Posterior cingulate gyrus (tissue), 11 donors: Measurements from ENCODE around the gene TMEM25.
"Not testable (repeated sequence)": the region's sequence is repeated elsewhere in the genome, so short reads cannot be mapped to it uniquely, and the experiment has no call there.

Experiments used
- DNase-seq, 10 donors: peaks; one replicate each; pipeline versions ENCODE4 v3.0.0 to v3.0.0-alpha.2; 2020 to 2021; ENCODE audit warnings: mixed read lengths in 3 of 10
- intact Hi-C: fragments of 100-400 bp; cut with DNase I; formaldehyde crosslinking; loops from one replicate; pipeline ENCODE4 v1.15.1; 2023

TMEM25 gene

DNA sequence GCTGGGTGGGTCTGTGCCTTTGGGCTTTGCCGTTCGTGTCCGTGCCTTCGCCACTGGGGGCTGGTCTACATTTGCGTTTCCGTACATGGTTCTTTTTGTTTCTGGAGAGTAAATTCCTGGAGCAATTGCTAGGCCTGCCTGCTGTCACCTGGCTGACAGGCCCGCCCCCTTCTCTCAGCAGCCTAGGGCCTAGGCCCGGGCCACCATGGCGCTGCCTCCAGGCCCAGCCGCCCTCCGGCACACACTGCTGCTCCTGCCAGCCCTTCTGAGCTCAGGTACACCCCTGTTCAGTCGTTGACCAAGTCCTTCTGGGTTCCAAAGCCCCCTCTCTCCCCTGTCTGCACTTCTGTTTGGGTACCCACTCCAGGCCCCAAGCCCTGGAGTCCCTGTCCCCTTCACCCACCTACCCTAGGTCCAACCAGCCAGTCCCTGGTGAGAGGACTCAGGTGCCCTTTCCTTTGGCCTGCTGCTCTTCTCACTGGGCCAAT lies 649 bp downstream of the TMEM25 start:
- DNase-seq: peak in 7 of 10 donors; percentile 25 to 88 (median 45)
- intact Hi-C loops: no loop called here

DNA sequence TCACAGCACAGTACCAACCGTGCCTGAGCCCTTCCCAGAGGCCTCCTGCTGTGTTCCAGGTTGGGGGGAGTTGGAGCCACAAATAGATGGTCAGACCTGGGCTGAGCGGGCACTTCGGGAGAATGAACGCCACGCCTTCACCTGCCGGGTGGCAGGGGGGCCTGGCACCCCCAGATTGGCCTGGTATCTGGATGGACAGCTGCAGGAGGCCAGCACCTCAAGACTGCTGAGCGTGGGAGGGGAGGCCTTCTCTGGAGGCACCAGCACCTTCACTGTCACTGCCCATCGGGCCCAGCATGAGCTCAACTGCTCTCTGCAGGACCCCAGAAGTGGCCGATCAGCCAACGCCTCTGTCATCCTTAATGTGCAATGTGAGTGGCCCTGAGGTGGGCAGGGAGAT lies 1.1 kb downstream of the TMEM25 start:
- DNase-seq: no peak
- intact Hi-C loops: no loop called here

DNA sequence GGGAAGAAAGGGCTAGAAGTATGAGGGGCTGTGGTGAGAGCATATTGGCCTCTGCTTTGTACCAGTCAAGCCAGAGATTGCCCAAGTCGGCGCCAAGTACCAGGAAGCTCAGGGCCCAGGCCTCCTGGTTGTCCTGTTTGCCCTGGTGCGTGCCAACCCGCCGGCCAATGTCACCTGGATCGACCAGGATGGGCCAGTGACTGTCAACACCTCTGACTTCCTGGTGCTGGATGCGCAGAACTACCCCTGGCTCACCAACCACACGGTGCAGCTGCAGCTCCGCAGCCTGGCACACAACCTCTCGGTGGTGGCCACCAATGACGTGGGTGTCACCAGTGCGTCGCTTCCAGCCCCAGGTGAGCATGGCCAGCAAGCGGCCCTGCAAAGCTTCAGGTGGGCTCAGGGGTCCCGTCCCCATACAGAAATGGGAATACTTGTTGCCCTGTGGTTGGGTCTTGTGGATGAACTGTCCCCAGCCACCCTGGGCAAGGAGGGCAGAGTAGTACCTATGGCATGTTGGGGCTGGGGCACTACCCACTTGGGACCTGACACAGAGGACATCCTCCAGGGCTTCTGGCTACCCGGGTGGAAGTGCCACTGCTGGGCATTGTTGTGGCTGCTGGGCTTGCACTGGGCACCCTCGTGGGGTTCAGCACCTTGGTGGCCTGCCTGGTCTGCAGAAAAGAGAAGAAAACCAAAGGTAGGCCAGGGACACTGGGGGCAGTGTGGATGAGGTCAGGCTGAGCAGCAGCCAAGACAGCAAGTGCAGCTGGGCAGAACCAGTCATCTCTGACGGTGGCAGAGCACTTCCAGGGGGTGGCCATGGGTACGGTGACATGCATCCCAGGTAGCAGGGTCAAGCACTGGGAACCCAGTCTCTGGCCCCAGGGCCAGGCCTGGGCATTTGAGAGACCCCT lies 2.1 kb downstream of the TMEM25 start:
- peak in 1 of 10 donors; percentile 65 for DNase-seq
- intact Hi-C loops: no loop called here

DNA sequence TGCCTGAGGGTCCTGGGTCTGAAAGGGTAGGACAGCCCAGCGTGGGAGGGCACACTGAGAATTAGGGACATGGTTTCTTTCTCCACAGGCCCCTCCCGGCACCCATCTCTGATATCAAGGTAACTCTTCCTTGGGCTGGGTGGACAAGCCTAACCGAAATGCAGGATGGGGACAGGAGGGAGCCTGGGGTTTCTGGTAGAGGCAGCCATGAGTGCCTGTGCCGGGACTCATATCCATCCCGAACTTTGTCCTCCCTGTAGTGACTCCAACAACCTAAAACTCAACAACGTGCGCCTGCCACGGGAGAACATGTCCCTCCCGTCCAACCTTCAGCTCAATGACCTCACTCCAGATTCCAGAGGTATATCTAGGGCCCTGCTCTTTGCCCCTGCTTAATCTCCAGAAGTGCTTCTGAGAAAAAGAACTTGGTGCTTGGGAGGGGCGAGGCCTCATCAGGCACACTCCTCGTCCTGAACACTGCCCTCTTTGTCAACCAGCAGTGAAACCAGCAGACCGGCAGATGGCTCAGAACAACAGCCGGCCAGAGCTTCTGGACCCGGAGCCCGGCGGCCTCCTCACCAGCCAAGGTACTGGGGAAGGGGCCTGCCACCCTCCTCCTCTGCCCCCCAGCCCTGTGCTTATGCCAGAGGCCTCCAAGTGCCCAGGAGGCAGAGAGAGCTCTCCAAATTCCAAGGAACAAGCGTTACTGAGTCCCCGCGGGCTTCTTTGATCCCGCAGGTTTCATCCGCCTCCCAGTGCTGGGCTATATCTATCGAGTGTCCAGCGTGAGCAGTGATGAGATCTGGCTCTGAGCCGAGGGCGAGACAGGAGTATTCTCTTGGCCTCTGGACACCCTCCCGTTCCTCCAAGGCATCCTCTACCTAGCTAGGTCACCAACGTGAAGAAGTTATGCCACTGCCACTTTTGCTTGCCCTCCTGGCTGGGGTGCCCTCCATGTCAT lies 3.1 kb downstream of the TMEM25 start:
- intact Hi-C loops: loop anchor here (2.0 kb wide), 1 partner anchor 33 kb away; no protein-coding TSS in a partner anchor
- peak in 8 of 10 donors; percentile 18 to 91 (median 50) for DNase-seq

DNA sequence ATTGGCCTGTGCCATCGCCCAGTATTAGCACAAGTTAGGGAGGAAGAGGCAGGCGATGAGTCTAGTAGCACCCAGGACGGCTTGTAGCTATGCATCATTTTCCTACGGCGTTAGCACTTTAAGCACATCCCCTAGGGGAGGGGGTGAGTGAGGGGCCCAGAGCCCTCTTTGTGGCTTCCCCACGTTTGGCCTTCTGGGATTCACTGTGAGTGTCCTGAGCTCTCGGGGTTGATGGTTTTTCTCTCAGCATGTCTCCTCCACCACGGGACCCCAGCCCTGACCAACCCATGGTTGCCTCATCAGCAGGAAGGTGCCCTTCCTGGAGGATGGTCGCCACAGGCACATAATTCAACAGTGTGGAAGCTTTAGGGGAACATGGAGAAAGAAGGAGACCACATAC lies 4.3 kb downstream of the TMEM25 start:
- intact Hi-C loops: loop anchor here (2.0 kb wide), 1 partner anchor 32 kb away; no protein-coding TSS in a partner anchor
- no peak for DNase-seq

DNA sequence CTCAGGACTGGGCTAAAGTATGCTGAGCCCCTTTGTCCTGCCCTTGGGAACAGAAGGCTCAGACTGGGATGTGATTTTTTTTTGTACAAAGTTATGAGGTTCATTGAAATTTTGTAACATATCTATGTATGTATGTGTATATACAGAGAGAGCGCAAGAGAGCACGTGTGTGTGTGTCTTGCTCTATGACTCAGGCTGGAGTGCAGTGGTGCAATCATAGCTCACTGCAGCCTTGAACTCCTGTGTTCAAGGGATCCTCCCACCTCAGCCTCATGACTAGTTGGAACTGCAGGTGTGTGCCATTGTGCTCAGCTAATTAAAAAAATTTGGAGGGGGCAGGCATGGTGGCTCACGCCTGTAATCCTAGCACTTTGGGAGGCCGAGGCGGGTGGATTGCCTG lies 5.7 kb downstream of the TMEM25 start:
- no peak for DNase-seq
- intact Hi-C loops: no loop called here

DNA sequence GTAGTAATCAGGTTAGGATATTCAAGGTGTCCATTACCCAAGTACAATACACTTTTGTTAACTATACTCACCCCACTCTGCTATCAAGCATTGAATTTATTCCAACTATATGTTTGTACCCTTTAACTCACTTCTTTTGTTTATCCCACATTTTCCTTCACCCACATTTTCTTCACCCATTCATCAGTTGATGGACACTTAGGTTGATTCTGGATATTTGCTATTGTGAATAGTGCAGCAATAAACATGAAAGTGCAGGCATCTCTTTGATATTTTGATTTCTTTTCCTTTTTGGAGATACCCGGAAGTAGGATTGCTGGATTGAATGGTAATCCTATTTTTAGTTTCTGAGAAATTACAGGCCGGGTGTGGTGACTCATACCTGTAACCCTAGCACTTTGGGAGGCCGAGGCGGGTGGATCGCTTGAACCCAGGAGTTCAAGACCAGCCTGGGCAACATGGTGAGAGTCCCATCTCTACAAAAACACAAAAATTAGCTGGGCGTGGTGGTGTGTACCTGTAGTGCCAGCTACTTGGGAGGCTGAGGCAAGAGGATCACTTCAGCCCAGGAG lies 6.5 kb downstream of the TMEM25 start:
- intact Hi-C loops: no loop called here
- DNase-seq: peak in 1 of 10 donors; percentile 45

DNA sequence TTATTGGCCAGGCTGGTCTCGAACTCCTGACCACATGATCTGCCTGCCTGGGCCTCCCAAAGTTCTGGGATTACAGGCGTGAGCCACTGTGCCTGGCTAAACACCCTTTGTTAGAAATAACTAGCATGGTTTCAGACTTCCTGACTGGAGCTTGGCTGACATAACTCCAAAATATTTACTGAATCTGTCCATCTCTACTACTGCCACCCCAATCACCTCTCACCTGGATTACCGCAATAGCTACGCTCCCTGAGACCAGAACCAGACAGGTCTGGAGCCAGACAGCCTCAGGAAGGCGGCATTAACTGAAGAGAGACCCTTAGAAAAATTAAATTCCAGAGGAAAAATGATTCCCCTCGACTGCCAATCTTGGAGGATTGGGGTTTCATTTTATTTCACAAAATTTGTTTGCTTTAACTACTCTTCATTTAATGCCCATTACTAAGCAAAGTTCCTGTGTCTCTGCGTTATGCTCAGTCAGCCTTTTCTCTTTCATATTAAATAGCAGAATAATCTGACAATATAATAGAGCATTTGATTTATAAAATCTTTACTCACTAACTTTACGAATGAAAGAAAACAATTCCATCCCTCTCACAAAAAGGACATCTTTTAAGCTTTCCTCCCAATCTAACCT lies 13.1 kb downstream of the TMEM25 start:
- intact Hi-C loops: no loop called here
- DNase-seq: peak in 1 of 10 donors; percentile 5

DNA sequence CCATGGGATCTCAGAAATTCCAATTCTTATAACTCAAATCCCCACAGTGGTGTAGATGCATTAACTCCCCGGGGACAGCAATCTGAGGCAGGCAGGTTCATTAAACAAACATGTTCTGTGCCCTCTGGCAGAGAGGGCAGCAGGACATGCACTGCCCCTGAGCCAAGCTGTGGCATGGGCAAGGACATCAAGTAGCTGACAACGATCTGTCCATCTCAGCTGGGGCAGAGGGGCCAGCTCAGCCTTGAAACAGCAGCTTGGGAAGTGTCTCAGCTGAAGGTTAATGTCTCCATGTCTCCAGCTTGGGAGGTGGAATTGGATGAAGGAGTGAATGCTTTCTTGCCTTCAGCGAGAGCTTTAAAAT lies 13.6 kb downstream of the TMEM25 start:
- intact Hi-C loops: no loop called here
- DNase-seq: peak in 1 of 10 donors; percentile 50

DNA sequence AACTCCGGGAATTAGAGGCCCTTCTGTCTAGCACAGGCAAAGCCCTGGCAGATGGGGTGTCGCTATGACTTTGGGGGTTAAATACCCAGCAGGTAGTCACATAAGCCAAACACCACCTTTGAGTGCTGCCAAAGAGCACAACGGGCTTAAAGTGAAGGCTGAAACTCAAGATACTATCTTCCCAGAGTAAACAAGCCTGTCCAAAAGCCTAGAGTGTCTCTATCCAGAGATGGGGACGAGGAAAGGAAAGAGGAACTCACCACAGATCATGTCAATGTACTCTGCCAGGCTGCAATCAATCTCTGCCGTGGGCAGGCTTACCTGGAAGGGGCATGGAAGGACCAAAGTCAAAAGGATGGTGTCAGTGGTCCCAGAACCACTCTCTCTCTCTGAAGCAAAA lies 14.5 kb downstream of the TMEM25 start:
- intact Hi-C loops: no loop called here
- DNase-seq: no peak

DNA sequence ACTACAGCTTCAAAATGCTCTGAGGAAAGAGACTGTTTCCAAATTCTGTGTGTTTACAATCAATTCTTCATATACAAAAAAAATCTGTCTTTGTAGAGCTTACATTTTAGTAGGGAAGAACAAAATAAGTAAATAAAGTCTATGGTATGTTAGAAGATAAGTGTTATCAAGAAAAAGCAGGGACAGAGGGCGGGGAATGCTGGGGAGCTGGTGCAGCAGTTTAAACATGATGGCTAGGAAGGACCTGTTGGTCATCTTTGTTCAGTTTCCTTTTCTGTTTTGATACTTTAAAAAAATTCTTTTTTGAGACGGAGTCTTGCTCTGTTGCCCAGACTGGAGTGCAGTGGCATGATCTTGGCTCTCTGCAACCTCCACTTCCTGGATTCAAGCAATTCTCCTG lies 16.1 kb downstream of the TMEM25 start:
- intact Hi-C loops: no loop called here
- no peak for DNase-seq

DNA sequence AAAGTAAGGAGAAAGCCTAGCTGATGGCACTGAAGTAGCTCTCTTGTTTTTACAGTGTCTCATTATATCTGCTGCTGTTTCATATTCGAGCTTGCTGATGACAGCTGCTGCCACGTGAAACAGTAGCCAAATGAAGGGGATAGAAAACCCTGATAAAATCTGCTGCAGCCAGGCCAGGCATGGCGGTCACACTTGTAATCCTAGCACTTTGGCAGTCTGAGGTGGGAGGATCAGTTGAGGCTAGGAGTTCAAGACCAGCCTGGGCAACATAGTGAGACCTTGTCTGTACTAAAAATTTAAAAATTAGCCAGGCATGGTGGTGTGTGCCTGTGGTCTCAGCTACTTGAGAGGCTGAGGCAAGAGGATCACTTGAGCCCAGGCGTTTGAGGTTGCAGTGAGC lies 21.3 kb downstream of the TMEM25 start:
- intact Hi-C loops: no loop called here
- no peak for DNase-seq

DNA sequence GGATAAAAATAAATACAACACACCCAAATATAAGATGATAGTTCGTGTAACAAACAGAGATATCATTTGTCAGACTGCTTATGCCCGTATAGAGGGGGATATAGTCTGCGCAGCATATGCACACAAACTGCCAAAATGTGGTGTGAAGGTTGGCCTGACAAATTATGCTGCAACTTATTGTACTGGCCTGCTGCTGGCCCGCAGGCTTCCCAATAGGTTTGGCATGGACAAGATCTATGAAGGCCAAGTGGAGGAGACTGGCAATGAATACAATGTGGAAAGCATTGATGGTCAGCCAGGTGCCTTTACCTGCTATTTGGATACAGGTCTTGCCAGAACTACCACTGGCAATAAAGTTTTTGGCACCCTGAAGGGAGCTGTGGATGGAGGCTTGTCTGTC lies 29.8 kb downstream of the TMEM25 start:
- intact Hi-C loops: no loop called here
- no peak for DNase-seq

DNA sequence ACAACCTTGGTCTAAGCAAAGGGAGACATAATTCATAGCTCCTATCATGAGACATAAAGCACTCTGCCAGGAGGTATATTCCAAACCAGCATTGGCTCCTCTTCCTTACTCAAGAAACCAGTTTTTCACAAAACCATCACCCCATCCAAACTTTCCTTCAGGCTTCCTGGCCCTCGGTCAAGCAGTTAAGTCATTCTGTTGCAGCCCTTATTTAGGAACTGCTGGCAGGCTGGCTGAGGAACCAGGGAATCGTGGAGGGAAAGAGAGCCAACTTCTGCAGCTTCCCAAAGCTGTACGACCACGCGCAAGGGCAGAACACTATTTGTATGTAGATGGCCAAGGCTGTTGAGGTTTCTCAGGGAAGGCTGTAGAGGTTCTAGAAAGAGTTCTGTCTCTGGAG lies 34.1 kb downstream of the TMEM25 start:
- intact Hi-C loops: loop anchor here (5.0 kb wide), 1 partner anchor 418 kb away; no protein-coding TSS in a partner anchor
- DNase-seq: peak in 2 of 10 donors; percentile 12 to 20

DNA sequence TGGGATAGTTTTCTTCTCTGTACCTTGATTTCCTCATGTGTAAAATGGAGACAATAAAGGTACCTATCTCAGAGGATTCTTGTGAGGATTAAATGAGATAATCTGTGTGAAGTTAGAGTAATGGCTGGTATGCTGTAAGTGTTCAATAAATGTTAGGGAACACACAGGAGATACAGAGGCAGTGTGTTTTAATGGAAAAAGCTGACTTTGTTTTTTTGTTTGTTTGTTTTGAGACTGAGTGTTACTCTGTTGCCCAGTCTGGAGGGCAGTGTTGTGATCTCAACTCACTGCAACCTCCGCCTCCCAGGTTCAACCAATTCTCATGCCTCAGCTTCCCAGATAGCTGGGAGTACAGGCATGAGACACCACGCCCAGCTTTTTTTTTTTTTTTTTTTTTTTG lies 38.7 kb downstream of the TMEM25 start:
- DNase-seq: no peak
- intact Hi-C loops: loop anchor here (5.0 kb wide), 1 partner anchor 422 kb away; no protein-coding TSS in a partner anchor

DNA sequence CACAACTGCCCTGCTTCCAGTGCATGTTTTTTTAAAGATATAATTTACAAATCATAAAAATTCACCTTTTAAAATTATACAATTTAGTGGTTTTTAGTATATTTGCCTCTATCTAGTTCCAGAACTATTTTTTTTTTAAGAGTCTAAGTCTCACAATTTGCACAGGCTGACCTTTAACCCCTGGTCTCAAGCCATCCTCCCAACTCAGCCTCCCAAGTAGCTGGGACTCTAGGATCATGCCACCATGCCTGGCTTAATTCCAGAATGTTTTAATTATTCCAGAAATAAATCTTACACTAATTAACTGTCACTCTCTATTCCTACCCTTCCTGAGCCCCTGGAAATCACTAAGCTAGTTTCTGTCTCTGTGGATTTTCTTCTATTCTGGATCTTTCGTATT lies 39.8 kb downstream of the TMEM25 start:
- no peak for DNase-seq
- intact Hi-C loops: no loop called here

DNA sequence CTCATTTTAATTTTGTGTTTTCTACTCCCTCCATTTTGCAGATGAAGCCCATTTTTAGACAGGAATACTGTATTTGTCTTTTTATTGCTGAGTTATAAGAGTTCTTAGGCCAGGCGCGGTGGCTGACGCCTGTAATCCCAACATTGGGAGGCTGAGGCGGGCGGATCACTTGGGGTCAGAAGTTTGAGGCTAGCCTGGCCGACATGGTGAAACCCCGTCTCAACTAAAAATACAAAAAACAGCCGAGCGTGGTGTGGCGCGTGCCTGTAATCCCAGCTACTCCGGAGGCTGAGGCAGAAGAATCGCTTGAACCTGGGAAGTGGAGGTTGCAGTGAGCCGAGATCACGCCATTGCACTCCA lies 40.7 kb downstream of the TMEM25 start:
- intact Hi-C loops: not testable (repeated sequence)

DNA sequence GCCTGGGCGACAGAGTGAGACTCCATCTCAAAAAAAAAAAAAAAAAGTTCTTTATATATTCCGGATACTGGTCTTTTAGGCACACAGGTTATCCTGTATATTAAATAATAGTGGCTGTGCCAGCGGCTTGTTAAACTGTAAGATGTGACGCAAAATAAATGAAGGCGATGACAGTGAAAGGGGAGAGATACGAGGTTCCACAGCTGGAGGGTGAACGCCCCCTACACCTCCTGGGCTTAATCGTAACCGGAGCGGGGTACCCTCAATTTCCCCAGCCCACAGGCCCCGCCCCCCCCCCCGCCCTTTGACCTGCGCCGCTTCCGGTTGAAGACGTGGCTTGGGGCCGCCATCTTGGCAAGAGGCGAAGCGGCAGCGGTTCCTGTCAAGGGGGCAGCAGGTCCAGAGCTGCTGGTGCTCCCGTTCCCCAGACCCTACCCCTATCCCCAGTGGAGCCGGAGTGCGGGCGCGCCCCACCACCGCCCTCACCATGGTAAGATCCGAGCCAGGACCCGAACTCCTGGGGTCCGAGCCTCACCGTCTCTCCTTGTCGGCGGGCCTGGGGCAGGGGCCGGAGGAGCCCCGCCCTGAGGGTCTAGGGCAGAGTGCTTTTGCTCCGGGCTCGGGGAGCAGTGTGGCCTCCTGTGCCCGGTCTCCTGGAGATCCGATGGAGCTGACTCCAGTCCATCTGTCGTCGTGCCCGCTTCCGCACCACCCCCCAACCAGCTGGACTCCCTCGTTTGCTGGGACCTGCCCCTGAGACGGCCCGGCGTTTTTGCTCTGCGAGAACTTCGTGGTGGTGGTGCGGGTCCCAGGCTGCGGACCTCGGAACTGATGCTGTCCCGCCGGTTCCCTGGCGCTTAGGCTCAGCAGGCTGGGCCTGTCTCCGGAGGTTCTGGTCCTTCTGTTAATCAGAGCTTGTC lies 41.3 kb downstream of the TMEM25 start, which contains the start of gene ARCN1:
Gene ARCN1, plus strand, starts transcription at position 349 of the 920 bp plus-strand sequence. Its CDS starts 139 bp downstream, at position 488.
- DNase-seq: peak; percentile 49 to 96 (median 76)
- intact Hi-C loops: no loop called here

More for the DNA sequence above, 40.7 kb downstream of the TMEM25 start:
- peak in 1 of 10 donors; percentile 82 for DNase-seq
